ENCODE measurements around the gene ZNF584.

DNA sequence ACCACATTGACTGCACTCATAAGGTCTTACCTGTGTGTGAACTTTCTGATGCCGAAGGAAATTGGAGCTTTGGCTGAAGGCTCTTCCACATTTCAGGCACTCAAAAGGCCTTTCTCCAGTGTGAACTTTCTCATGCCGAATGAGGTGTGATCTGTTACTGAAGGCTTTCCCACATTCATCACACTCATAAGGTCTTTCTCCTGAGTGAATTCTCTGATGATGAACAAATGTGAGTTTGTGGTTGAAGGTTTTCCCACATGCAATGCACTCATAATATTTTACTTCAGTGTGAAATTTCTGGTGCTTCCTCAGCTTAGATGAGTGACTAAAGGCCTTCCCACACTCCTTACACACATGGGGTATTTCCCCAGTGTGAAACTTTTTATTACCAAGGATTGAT lies 25.8 kb downstream of the ZNF584 start:
- no peak for TF ChIP-seq POLR2AphosphoS5 (IDR thresholded peaks at IDR 0.05; ENCODE audit: low read depth)
- TF ChIP-seq, protein P1, sequence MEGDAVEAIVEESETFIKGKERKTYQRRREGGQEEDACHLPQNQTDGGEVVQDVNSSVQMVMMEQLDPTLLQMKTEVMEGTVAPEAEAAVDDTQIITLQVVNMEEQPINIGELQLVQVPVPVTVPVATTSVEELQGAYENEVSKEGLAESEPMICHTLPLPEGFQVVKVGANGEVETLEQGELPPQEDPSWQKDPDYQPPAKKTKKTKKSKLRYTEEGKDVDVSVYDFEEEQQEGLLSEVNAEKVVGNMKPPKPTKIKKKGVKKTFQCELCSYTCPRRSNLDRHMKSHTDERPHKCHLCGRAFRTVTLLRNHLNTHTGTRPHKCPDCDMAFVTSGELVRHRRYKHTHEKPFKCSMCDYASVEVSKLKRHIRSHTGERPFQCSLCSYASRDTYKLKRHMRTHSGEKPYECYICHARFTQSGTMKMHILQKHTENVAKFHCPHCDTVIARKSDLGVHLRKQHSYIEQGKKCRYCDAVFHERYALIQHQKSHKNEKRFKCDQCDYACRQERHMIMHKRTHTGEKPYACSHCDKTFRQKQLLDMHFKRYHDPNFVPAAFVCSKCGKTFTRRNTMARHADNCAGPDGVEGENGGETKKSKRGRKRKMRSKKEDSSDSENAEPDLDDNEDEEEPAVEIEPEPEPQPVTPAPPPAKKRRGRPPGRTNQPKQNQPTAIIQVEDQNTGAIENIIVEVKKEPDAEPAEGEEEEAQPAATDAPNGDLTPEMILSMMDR (IDR thresholded peaks at IDR 0.05; ENCODE audit: insufficient read depth, low read length): no peak
- TF ChIP-seq, protein P2, sequence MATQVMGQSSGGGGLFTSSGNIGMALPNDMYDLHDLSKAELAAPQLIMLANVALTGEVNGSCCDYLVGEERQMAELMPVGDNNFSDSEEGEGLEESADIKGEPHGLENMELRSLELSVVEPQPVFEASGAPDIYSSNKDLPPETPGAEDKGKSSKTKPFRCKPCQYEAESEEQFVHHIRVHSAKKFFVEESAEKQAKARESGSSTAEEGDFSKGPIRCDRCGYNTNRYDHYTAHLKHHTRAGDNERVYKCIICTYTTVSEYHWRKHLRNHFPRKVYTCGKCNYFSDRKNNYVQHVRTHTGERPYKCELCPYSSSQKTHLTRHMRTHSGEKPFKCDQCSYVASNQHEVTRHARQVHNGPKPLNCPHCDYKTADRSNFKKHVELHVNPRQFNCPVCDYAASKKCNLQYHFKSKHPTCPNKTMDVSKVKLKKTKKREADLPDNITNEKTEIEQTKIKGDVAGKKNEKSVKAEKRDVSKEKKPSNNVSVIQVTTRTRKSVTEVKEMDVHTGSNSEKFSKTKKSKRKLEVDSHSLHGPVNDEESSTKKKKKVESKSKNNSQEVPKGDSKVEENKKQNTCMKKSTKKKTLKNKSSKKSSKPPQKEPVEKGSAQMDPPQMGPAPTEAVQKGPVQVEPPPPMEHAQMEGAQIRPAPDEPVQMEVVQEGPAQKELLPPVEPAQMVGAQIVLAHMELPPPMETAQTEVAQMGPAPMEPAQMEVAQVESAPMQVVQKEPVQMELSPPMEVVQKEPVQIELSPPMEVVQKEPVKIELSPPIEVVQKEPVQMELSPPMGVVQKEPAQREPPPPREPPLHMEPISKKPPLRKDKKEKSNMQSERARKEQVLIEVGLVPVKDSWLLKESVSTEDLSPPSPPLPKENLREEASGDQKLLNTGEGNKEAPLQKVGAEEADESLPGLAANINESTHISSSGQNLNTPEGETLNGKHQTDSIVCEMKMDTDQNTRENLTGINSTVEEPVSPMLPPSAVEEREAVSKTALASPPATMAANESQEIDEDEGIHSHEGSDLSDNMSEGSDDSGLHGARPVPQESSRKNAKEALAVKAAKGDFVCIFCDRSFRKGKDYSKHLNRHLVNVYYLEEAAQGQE (IDR thresholded peaks at IDR 0.05; ENCODE audit: insufficient replicate concordance, low read depth): no peak
